Dendritic cell treated with granulocyte-macrophage colony-stimulating factor and Interleukin-4, amounts not matched to agents 40 ng/mL and 50 ng/mL, for 4 days (primary cell): ENCODE data around the gene KCNN3.

ENCODE experiments used
- H3K27ac Mint-ChIP-seq: one replicate; pipeline ENCODE4 v1.8.0; 2022; ENCODE audit warnings: mild to moderate bottlenecking, mixed read lengths
- H3K27me3 Mint-ChIP-seq: one replicate; pipeline ENCODE4 v1.8.0; 2022; ENCODE audit warnings: mild to moderate bottlenecking, mixed read lengths
- H3K36me3 Mint-ChIP-seq: one replicate; pipeline ENCODE4 v1.8.0; 2022; ENCODE audit warnings: low read depth, mixed read lengths
- H3K4me1 Mint-ChIP-seq: one replicate; pipeline ENCODE4 v1.8.0; 2022; ENCODE audit warnings: low read depth, mixed read lengths
- H3K4me3 Mint-ChIP-seq: one replicate; pipeline ENCODE4 v1.8.0; 2022; ENCODE audit warnings: mild to moderate bottlenecking, moderate library complexity, mixed read lengths
- H3K9me3 Mint-ChIP-seq: one replicate; pipeline ENCODE4 v1.8.0; 2022; ENCODE audit warnings: mixed read lengths
- intact Hi-C: fragments of 100-400 bp; cut with micrococcal nuclease; formaldehyde crosslinking; loops from one replicate; pipeline ENCODE4 v1.15.0; 2022

The KCNN3 gene

DNA sequence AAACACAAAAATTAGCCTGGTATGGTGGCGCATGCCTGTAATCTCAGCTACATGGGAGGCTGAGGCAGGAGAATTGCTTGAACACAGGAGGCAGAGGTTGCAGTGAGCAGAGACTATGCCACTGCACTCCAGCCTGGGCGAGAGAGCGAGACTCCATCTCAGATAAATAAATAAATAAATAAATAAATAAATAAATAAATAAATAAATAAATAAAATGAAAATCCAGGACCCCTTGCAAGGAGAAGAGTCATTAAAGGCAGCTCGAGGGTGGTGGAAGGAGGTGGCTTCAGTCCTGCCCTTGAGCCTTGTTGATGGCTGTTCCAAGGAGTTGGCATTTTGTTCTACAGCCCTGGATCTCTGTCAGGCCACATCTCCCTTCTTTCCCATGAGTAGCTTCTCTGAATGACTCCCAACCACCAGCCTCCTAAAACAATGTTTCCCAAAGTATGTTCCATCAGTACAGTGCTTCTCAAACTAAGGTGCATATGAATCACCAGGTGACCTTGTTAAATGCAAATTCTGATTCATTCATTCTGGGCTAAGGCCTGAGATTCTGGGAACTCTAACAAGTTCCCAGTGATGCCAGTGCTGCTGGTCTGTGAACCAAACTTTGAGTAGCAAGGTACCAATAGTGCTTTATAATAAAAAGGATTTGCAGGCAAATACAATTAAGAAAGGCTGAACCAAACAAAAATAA is 99.0 kb downstream of the KCNN3 start:
- Mint-ChIP-seq H3K9me3 (no peaks in the 10 kb centered on the region), H3K4me3 (no peak overlapping the region), H3K36me3 (no peaks in the 10 kb centered on the region), H3K27ac (no peak overlapping the region), H3K27me3 (peaks cover 1% of the 10 kb centered on the region), H3K4me1 (no peaks in the 10 kb centered on the region)
- intact Hi-C loops: no loop called here

DNA sequence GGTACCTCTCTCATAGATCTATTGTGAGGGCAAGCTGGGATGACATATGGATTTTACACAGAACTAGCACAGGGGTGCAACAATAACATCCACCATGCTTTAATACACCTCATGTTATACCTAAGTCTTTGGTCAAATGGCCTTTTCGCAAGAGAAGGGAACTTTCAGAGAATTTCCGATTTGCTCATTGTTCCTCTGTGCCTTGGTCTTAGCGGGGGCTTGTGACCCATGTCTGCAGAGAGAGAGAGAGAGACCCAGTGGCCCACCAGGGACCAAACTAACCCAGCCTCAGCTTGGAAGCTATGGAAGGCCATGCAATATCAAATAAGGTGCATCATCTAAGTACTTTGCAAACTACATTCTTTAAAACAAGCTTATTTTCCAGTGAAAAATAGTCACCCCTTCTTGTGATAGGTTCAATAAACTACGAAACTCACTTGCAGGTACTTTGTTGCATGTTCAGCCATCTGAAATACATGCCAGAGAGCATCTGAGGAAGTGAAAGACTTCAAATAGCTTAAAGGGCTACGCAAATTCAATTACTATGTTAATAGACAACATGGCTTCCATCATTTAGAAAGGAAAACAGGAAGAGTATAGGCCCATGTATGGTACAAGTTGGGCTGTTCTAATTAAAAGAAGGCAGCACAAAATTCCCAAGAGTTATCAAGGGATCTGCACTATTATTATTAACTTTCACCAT is 100.7 kb downstream of the KCNN3 start:
- intact Hi-C loops: loop anchor here (10.0 kb wide), 1 partner anchor 115 kb away; no protein-coding TSS in a partner anchor
- H3K27ac Mint-ChIP-seq: no peak overlapping the region
- no peaks in the 10 kb centered on the region for H3K9me3 Mint-ChIP-seq
- H3K27me3 Mint-ChIP-seq: peaks cover 17% of the 10 kb centered on the region
- no peak overlapping the region for H3K4me3 Mint-ChIP-seq
- H3K4me1 Mint-ChIP-seq: no peaks in the 10 kb centered on the region
- H3K36me3 Mint-ChIP-seq: no peaks in the 10 kb centered on the region

DNA sequence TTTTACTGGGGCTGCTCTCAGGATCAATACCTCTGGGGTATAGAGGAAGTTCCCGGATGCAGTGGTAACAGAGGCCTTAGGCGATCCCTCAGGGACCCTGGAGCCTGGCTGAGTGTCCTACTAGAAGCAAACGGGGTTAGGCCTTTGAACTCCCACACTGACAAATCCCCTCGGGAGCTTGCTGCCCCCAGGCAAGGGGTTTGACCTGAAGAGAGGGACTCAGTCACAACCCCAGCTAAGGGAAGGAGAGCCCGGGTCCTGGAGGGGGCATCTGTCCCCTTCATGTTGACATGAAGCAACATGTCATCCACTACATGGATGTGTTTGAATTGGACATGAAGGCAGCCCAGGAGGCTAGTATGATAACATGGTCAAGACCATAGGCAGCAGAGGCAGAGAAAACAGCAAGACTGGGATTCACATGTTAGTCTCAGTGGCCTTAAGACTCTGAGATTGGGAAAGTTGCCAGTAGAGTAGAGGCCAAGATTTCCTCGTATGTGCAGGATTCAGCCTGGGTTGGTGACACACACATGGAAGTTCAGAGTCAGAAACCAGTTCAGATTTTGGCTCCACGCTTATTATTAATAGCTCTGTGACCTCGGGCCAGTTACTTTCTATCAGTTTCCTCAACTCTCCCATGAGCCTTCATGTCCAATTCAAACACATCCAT is 101.5 kb downstream of the KCNN3 start:
- H3K27ac Mint-ChIP-seq: no peak overlapping the region
- intact Hi-C loops: loop anchor here (10.0 kb wide), 1 partner anchor 116 kb away; no protein-coding TSS in a partner anchor
- no peaks in the 10 kb centered on the region for H3K4me1 Mint-ChIP-seq
- H3K4me3 Mint-ChIP-seq: no peak overlapping the region
- no peaks in the 10 kb centered on the region for H3K36me3 Mint-ChIP-seq
- H3K9me3 Mint-ChIP-seq: no peaks in the 10 kb centered on the region
- peaks cover 21% of the 10 kb centered on the region for H3K27me3 Mint-ChIP-seq

DNA sequence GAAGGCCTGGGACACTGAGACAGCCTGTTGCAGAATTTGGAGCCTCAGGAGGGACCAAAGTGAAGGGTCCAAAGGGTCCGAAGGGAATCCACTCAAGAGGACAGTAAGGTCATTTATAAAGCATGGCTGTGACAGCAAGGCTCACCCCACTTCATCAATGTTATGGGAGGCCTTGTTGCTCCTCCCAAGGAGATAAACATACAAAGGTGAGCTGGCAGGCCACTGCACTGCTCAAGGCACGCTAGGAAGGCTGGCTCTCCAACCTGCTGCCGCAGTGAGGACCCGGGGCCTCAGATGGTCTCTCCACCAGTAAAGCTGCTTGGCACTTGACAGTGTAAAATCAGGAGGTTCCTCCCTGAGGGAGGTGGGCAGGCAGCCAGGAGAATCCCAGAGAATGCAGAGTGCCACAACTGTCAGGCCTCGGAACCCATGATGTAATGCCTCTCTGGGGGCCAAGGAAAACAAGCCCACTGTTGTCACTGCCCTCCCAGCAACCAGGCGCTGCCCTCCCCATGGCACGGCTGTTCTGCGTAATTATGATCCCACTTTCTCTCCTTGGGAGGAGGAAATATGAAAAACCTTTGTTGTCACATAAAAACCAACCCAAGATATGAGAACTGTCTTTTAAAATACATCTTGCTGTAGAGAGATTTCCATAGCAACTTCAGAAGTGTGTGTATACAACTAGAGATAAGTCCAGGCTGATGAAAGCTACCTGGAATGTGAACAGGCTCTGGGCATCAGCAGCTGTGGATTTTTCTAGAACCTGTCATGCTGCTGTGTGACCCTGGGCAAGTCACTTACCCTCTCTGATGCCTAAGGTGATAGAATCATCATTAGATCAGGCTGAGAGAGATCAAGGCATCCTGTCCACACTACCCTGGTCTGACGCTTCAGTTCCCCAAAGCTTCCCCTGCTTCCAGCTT is 102.5 kb downstream of the KCNN3 start:
- no peaks in the 10 kb centered on the region for H3K9me3 Mint-ChIP-seq
- H3K27me3 Mint-ChIP-seq: peaks cover 27% of the 10 kb centered on the region
- H3K4me3 Mint-ChIP-seq: no peak overlapping the region
- H3K27ac Mint-ChIP-seq: no peak overlapping the region
- H3K4me1 Mint-ChIP-seq: no peaks in the 10 kb centered on the region
- H3K36me3 Mint-ChIP-seq: no peaks in the 10 kb centered on the region
- intact Hi-C loops: loop anchor here (10.0 kb wide), 1 partner anchor 117 kb away; no protein-coding TSS in a partner anchor

DNA sequence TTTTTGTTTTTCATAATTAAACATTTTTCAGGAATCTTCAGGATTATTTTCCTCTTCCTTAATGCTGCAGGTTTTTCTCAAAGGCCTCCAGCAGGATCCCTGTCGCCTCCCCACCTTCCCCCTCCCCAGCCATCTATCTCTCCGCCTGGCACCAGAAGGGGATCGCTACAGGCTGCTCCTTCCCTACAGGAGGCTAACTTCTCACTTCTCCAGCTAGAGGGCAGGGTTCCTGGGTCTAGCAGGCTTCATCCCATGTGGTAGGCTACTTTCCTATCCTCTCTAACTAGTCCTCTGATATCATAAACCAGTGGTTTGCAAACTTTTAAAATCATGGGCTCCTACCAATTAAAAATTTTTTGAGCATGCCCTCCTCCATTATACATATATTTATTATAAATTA is 104.1 kb downstream of the KCNN3 start:
- Mint-ChIP-seq H3K9me3 (no peaks in the 10 kb centered on the region), H3K27ac (no peak overlapping the region), H3K4me1 (no peaks in the 10 kb centered on the region), H3K4me3 (no peak overlapping the region), H3K27me3 (peaks cover 42% of the 10 kb centered on the region), H3K36me3 (no peaks in the 10 kb centered on the region)
- intact Hi-C loops: loop anchor here (10.0 kb wide), 1 partner anchor 119 kb away; no protein-coding TSS in a partner anchor

DNA sequence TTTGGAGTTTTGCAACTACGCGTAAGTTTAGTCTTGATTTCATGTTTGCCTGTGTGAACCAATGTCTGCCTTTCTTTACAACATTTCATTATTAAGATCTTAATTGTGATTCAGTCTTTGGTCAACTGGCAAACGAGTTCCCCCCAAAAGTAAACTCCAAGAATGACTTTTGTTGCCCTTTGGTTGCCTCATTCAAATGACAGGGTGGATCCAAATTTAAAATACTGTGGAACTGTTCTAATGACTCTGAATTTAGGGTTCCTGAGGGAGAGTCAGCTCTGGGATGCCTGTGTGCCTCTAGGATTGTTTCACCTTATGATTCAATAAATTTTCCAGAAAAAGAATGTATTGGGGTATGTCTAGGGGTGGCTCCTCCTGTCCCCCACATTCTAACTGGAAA is 105.3 kb downstream of the KCNN3 start:
- H3K4me1 Mint-ChIP-seq: peaks cover 4% of the 10 kb centered on the region
- H3K27me3 Mint-ChIP-seq: peaks cover 52% of the 10 kb centered on the region
- intact Hi-C loops: loop anchor here (5.0 to 10.0 kb wide), 2 partner anchors 97 to 120 kb away; no protein-coding TSS in a partner anchor
- no peaks in the 10 kb centered on the region for H3K36me3 Mint-ChIP-seq
- no peaks in the 10 kb centered on the region for H3K9me3 Mint-ChIP-seq
- H3K4me3 Mint-ChIP-seq: no peak overlapping the region
- H3K27ac Mint-ChIP-seq: no peak overlapping the region

DNA sequence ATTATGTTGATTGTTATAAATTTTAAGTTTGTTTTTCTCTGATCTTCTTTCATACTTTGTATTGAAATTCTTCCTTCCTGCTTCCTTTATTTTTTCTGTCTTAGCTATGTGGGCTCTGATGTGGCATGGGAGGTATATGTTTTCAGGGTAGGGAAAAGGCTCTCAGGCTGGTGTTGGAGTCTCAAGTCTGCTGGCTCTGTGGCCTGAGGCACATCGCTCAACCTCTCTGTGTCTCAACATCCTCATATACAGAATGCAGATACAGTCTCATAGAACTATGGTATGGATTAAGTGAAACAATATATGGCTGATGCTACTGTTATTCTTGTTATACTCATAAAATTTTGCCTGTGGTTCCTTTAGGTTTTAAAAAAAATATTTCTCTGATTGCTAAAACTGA is 105.9 kb downstream of the KCNN3 start:
- intact Hi-C loops: loop anchor here (5.0 to 10.0 kb wide), 2 partner anchors 97 to 121 kb away; no protein-coding TSS in a partner anchor

DNA sequence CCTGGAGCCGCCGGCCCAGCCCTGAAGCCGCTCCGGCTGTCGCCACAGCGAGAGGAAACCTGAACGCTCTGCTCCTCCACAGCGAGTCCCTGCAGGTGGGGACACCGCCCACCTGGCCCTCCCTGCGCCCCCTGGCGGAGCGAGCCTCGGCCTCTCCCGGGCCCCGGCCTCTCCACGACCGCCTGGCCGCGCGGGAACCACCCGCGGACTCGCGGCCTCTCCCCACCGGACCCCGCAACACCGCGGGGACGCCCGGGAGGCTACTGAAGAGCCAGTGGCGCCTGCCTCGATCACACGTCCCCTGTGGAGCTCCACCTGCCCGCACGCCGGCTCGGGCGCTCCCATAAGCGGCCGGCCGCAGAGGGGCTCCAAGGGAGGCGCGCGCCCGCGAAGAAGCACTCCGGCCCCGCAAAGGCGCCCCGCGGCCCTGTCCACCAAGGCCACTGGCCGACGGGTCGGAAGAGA is 109.6 kb downstream of the KCNN3 start:
- Mint-ChIP-seq H3K4me3 (peak overlapping the region; percentile 60), H3K27ac (no peak overlapping the region), H3K9me3 (peaks cover 4% of the 10 kb centered on the region), H3K36me3 (no peaks in the 10 kb centered on the region), H3K4me1 (peaks cover 19% of the 10 kb centered on the region), H3K27me3 (peaks cover 61% of the 10 kb centered on the region)
- intact Hi-C loops: loop anchor here (5.0 to 10.0 kb wide), 2 partner anchors 93 to 124 kb away; no protein-coding TSS in a partner anchor

More for the DNA sequence above, 105.9 kb downstream of the KCNN3 start:
- Mint-ChIP-seq H3K27ac (no peak overlapping the region), H3K4me3 (no peak overlapping the region), H3K4me1 (peaks cover 6% of the 10 kb centered on the region), H3K36me3 (no peaks in the 10 kb centered on the region), H3K9me3 (no peaks in the 10 kb centered on the region), H3K27me3 (peaks cover 57% of the 10 kb centered on the region)

DNA sequence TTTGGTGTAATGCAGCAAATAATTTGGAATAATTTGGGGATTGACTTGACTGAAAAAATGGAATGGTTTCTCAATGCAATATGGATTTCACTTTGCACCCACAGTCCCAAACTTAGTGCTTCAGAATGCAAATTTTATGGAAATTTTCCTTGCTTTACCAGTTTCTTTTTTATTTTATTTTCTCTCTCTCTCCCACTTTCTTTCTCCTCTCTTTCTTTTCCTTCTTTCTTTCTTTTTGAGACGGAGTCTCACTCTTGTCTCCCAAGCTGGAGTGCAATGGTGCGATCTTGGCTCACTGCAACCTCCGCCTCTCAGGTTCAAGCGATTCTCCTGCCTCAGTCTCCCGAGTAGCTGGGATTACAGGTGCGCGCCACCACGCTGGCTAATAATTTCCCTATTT is 110.3 kb downstream of the KCNN3 start:
- H3K4me1 Mint-ChIP-seq: peaks cover 24% of the 10 kb centered on the region
- no peak overlapping the region for H3K4me3 Mint-ChIP-seq
- no peak overlapping the region for H3K27ac Mint-ChIP-seq
- H3K36me3 Mint-ChIP-seq: no peaks in the 10 kb centered on the region
- H3K9me3 Mint-ChIP-seq: peaks cover 9% of the 10 kb centered on the region
- intact Hi-C loops: loop anchor here (5.0 to 10.0 kb wide), 2 partner anchors 92 to 125 kb away; no protein-coding TSS in a partner anchor
- H3K27me3 Mint-ChIP-seq: peaks cover 56% of the 10 kb centered on the region

DNA sequence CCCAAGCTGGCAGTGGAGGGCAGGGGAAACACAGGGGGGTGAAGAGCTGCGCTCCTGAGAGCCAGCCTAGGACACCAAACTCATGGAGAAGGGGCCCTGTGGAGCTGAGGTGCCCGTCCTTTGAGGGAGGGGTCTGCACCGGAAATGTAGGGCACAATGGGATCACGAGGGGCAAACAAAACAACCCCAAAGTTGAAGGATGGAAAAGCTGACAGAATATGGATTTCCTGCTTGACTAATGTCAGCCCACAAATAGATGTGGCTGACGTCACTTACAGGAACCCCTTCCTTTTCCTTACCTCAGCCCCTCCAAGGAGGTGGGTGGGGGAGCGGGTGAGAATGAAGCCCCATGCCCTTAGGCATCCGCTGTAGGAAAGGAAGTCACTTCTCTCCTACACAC is 110.9 kb downstream of the KCNN3 start:
- Mint-ChIP-seq H3K9me3 (peaks cover 9% of the 10 kb centered on the region), H3K36me3 (no peaks in the 10 kb centered on the region), H3K27me3 (peaks cover 52% of the 10 kb centered on the region), H3K27ac (no peak overlapping the region), H3K4me1 (peaks cover 24% of the 10 kb centered on the region), H3K4me3 (no peak overlapping the region)
- intact Hi-C loops: no loop called here

DNA sequence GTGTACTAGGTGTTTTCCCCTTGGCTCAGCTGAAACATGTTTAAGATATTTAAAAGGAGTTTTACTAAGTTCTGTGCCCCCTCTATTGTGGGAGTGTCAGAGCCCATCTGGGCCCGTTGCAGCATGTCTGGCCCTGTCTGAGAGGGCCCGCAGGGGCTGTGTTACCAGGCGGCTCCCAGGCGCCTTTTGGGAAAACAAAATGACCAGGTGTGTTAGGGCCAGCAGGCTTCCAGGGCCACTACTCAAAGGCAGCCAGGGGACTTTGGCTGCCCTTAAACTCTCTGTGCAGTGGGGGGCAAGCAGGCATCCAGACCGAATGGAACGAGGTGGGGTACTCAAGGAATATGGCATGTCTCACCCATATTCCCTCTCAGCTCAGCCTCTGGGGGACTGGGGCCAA is 111.7 kb downstream of the KCNN3 start:
- no peak overlapping the region for H3K27ac Mint-ChIP-seq
- no peaks in the 10 kb centered on the region for H3K36me3 Mint-ChIP-seq
- H3K27me3 Mint-ChIP-seq: peaks cover 46% of the 10 kb centered on the region
- H3K4me3 Mint-ChIP-seq: no peak overlapping the region
- H3K9me3 Mint-ChIP-seq: peaks cover 9% of the 10 kb centered on the region
- intact Hi-C loops: no loop called here
- H3K4me1 Mint-ChIP-seq: peaks cover 24% of the 10 kb centered on the region

DNA sequence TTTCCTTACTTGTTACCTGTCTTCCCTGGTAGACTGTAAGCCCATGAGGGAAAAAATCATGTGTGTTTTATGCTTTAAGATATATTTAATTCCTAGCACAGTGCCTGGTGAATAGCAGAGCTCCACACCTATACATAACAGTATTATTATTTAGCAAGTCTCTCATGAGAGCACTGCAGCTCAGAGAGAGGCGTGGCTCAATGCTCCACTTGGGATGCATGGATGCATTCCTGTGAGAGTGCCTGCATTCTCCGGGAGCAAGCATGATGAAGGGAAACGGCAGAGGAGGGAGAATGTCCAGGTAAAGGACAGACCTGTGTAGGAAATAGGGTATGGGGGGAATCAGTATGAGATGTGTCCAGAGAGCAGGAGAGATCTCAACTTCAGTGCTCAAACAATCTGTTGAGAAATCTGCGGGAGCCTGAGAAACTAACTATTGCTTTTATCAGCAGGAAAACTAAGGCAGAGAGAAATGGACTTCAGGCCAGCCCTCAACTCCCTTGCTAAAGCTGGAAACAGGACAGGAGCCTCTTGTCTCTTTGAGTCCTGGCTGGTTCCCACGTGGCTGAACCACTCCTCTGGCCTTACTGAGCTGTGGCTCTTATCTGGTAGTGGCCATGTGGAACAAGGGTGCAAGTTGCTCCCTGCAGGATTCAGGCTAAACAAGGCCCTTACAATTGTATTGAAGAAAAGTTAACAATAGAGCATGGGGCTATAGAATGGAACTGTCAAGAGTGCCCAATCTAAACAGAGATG is 113.1 kb downstream of the KCNN3 start:
- Mint-ChIP-seq H3K4me3 (no peak overlapping the region), H3K27ac (no peak overlapping the region), H3K27me3 (peaks cover 35% of the 10 kb centered on the region), H3K9me3 (peaks cover 9% of the 10 kb centered on the region), H3K36me3 (no peaks in the 10 kb centered on the region), H3K4me1 (peaks cover 25% of the 10 kb centered on the region)
- intact Hi-C loops: no loop called here
